SU-DHL-6 (cell line): Measurements from ENCODE around the gene MCU.

Experiments used
- H2AFZ ChIP-seq: fragments of 200-600 bp; sonication (generic); 2 replicates; pipeline ENCODE4 v1.6.1; 2014; ENCODE audit warnings: low read depth, mild to moderate bottlenecking, moderate library complexity, mixed read lengths, antibody characterized with exemption, low read length; ENCODE audit not compliant: severe bottlenecking
- H3F3A ChIP-seq: fragments of 200-600 bp; shearing (Covaris generic); 2 replicates; pipeline ENCODE4 v1.6.0; 2016; ENCODE audit warnings: antibody characterized with exemption, mild to moderate bottlenecking; ENCODE audit not compliant: insufficient read depth
- H3K27ac ChIP-seq: fragments of 200-600 bp; sonication (generic); 2 replicates; pipeline ENCODE4 v1.5.1; 2016; ENCODE audit warnings: low read depth, mild to moderate bottlenecking, low read length, moderate library complexity, mixed read lengths
- H3K27me3 ChIP-seq: fragments of 200-600 bp; sonication (generic), shearing (Covaris generic); 2 replicates; pipeline ENCODE4 v1.6.0; 2014; ENCODE audit warnings: mild to moderate bottlenecking, low read length
- H3K36me3 ChIP-seq: fragments of 200-600 bp; sonication (generic); 2 replicates; pipeline ENCODE4 v1.6.1; 2014; ENCODE audit warnings: mild to moderate bottlenecking, low read length, mixed read lengths
- H3K4me2 ChIP-seq: fragments of 300-600, 200-600 bp; shearing (Covaris generic), sonication (generic); 2 replicates; pipeline ENCODE4 v1.6.0; 2014; ENCODE audit warnings: low read length, low read depth, mild to moderate bottlenecking; ENCODE audit not compliant: poor library complexity, severe bottlenecking
- H3K4me3 ChIP-seq: fragments of 200-600 bp; sonication (generic); 2 replicates; pipeline ENCODE4 v1.5.1; 2014; ENCODE audit warnings: antibody characterized with exemption, low read length, mild to moderate bottlenecking, mixed read lengths; ENCODE audit not compliant: insufficient read depth, poor library complexity, severe bottlenecking
- H3K79me2 ChIP-seq: fragments of 200-600 bp; sonication (generic); 2 replicates; pipeline ENCODE4 v1.6.1; 2014; ENCODE audit warnings: mild to moderate bottlenecking, low read length, moderate library complexity; ENCODE audit not compliant: insufficient read depth
- H3K9ac ChIP-seq: fragments of 200-600 bp; sonication (generic); 2 replicates; pipeline ENCODE4 v1.7.0; 2014; ENCODE audit warnings: mild to moderate bottlenecking, low read length
- H3K9me2 ChIP-seq: fragments of 200-600 bp; sonication (generic); replicated peaks from 2 replicates; pipeline ENCODE4 v1.6.1; 2014; ENCODE audit warnings: low read length; ENCODE audit not compliant: insufficient read depth
- H3K9me3 ChIP-seq: fragments of 200-600 bp; sonication (generic); 2 replicates; pipeline ENCODE4 v1.6.1; 2014; ENCODE audit warnings: low read length, mixed read lengths; ENCODE audit not compliant: insufficient read depth
- H4K20me1 ChIP-seq: fragments of 200-600 bp; sonication (generic); 2 replicates; pipeline ENCODE4 v1.6.1; 2014; ENCODE audit warnings: low read depth, mild to moderate bottlenecking, antibody characterized with exemption, low read length, moderate library complexity, mixed read lengths
- EZH2phosphoT487 ChIP-seq: fragments of 200-600 bp; sonication (generic), shearing (Covaris generic); conservative IDR thresholded peaks from 2 replicates; pipeline ENCODE4 v1.6.1; 2018; ENCODE audit warnings: mild to moderate bottlenecking, antibody characterized with exemption, low read length, moderate library complexity, mixed read lengths
- TF ChIP-seq, protein P1 (sequence below): fragments of 200-600 bp; sonication (generic); IDR thresholded peaks from one replicate; pipeline ENCODE4 v1.5.1; 2017; ENCODE audit warnings: antibody characterized with exemption, mild to moderate bottlenecking, low read length, moderate library complexity; ENCODE audit not compliant: insufficient read depth, poor library complexity, severe bottlenecking

The MCU gene

DNA sequence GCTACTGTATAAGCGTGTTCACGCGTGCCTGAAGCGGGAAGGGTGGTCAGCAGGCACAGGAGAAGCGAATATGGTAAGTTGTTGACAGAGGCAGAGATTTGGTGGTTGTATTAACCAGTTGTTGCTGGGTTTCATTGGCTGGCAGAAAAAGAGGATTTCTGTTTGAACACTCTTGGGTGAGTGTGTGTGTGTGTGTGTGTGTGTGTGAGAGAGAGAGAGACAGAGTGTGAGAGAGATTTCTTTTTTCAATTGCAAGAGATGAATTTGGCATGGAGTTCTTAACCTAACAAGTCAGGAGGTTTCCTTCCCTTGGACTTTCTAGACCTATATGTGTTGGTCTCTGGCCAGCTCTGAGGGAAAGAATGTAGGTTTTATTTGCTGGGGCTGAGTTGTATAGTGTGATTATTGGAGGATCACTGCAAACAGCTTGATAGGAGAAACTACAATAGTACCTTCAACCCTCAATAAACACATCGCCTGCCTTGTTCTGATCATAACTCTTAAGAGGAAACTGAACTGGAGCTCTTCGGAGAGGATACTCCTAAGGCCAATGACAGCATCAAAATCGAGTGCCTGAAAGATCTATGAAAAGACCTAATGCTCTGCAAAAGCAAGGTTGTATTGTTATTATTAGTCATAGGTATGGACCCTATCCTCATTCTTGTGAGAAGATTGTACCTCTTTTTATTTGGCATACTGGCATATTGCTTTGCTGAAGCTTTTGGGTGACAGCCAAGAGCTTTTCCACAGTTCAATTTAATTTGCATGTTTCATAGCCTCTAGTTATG, 1.2 kb downstream of the MCU start:
- Histone ChIP-seq H3K27ac (no peak overlapping the region), H3K9me3 (no peaks in the 10 kb centered on the region), H3K9me2 (no peaks in the 10 kb centered on the region), H3K4me2 (peak overlapping the region; percentile 93), H3K4me3 (peak overlapping the region; percentile 68), H2AFZ (peak overlapping the region; percentile 62), H3K9ac (peak overlapping the region; percentile 74), H3K79me2 (peaks cover 34% of the 10 kb centered on the region), H4K20me1 (no peaks in the 10 kb centered on the region; the same call in 1 of the 2 replicates), H3K27me3 (no peaks in the 10 kb centered on the region), H3K36me3 (no peaks in the 10 kb centered on the region), H3F3A (peaks cover 11% of the 10 kb centered on the region; the same call in 1 of the 2 replicates)
- TF ChIP-seq, protein P1, sequence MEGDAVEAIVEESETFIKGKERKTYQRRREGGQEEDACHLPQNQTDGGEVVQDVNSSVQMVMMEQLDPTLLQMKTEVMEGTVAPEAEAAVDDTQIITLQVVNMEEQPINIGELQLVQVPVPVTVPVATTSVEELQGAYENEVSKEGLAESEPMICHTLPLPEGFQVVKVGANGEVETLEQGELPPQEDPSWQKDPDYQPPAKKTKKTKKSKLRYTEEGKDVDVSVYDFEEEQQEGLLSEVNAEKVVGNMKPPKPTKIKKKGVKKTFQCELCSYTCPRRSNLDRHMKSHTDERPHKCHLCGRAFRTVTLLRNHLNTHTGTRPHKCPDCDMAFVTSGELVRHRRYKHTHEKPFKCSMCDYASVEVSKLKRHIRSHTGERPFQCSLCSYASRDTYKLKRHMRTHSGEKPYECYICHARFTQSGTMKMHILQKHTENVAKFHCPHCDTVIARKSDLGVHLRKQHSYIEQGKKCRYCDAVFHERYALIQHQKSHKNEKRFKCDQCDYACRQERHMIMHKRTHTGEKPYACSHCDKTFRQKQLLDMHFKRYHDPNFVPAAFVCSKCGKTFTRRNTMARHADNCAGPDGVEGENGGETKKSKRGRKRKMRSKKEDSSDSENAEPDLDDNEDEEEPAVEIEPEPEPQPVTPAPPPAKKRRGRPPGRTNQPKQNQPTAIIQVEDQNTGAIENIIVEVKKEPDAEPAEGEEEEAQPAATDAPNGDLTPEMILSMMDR, result no peak
- TF ChIP-seq EZH2phosphoT487, result no peak

DNA sequence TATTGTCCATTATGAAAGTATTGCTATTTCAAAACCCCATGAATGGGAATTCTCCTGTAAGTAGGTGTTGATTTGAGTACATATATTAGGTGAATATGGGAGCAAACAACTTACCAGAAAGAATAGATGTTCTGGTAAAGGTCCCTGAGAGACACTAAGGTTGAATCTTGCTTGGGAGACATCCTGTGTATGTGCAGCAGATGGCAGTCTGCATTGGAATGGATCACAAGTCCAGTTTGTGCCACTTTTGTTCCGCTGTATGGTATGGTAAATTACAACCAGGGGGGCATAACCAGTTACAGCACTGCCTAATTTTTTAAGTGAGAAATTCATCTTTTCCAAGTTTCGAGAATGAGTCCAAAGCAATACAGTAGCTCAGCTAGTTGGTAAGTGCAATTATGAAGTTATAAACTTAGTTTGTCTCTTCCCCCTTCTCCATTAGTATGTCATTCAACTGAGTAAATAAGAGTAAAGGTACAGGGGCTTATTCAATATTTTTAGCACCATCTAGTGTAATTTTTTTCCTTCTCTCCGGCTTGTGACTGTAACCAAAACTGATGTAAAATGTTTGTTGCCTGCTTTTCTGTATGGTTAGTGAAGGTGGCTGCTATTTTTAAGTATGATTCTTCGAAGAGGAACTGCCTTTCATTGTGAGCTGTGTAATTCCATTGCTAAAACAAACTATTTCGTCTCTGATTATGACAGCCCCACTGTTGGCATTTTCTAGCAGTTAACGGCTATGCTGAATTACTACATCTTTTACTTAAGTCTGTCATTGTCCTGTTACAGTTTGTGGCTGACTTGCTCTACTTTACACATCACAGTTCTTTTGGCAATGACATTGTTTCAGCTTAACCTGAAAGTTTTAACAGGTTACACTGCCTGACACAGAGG, 2.8 kb downstream of the MCU start:
- Histone ChIP-seq H3K36me3 (no peaks in the 10 kb centered on the region), H3K4me2 (peak overlapping the region; percentile 93), H3K4me3 (no peak overlapping the region), H3K27ac (no peak overlapping the region), H3K27me3 (no peaks in the 10 kb centered on the region), H3K79me2 (peaks cover 34% of the 10 kb centered on the region), H3K9me2 (no peaks in the 10 kb centered on the region), H3K9me3 (no peaks in the 10 kb centered on the region), H3K9ac (no peak overlapping the region), H4K20me1 (no peaks in the 10 kb centered on the region; the same call in 1 of the 2 replicates), H3F3A (peaks cover 11% of the 10 kb centered on the region; the same call in 1 of the 2 replicates), H2AFZ (no peak overlapping the region)
- TF ChIP-seq EZH2phosphoT487, result no peak
- TF ChIP-seq, protein P1, result no peak

DNA sequence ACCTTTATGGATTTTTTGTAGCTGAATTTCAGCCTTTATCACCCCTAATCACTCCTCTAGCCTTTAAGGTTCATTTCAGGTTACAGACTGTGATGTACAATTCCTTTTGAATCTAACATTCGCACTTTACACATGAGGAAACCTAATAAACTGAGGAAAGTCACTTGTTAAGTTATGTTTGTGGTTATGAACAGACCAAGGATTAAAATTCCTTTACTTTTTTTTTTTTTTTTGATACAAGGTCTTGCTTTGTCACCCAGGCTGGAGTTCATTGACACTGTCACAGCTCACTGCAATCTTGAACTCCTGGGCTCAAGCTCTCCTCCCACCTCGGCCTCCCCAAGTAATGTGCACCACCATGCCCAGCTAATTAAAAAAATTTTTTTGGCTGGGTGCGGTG, 3.6 kb downstream of the MCU start:
- no peak for TF ChIP-seq EZH2phosphoT487
- TF ChIP-seq, protein P1, result no peak
- H3K4me3 ChIP-seq, result no peak overlapping the region
- no peak overlapping the region for H3K27ac ChIP-seq
- H3F3A ChIP-seq, result peaks cover 11% of the 10 kb centered on the region; the same call in 1 of the 2 replicates
- H3K9me3 ChIP-seq, result no peaks in the 10 kb centered on the region
- H3K4me2 ChIP-seq, result no peak overlapping the region
- no peak overlapping the region for H3K9ac ChIP-seq
- H3K27me3 ChIP-seq, result no peaks in the 10 kb centered on the region
- H4K20me1 ChIP-seq, result no peaks in the 10 kb centered on the region; the same call in 1 of the 2 replicates
- no peak overlapping the region for H2AFZ ChIP-seq
- no peaks in the 10 kb centered on the region for H3K9me2 ChIP-seq
- H3K79me2 ChIP-seq, result peaks cover 40% of the 10 kb centered on the region
- no peaks in the 10 kb centered on the region for H3K36me3 ChIP-seq
